A549 (cell line): Measurements from ENCODE around the gene FAM219A. TPM values are rescaled to one million over a fixed set of nuclear protein-coding genes. Genes with fewer than 3 reads are reported as not detected.

Source experiments
- ATAC-seq, 2 experiments: fragments of 200-7000 bp in 1 of 2; fragments of >200 bp in 1 of 2; cut with Nextera tagmentation in 1 of 2; cut with Tn5 transposase in 1 of 2; 3 replicates each; pipeline versions ENCODE4 v1.8.0 to v1.9.1; 2018 to 2020; ENCODE audit warnings: mild to moderate bottlenecking in 1 of 2, moderate library complexity in 1 of 2
- CTCF ChIA-PET: fragments of 300-600 bp; sonication (Branson Sonifier 250); formaldehyde crosslinking; extraction: SDS; loops from one replicate; lab custom pipeline; 2021; ENCODE audit warnings: antibody characterized with exemption, inconsistent platforms; lab: Yijun Ruan, JAX
- POLR2A ChIA-PET: fragments of 350-600 bp; formaldehyde crosslinking; extraction: SDS; loops from one replicate; lab custom pipeline; 2021; ENCODE audit warnings: antibody characterized with exemption, inconsistent platforms; lab: Yijun Ruan, JAX
- DNase-seq, 2 experiments: peaks; one replicate each; pipeline versions ENCODE4 v3.0.0 to v3.0.0-alpha.2; 2011 to 2016; ENCODE audit warnings: low read depth in 1 of 2, low spot score in 1 of 2
- FAIRE-seq: peaks from 2 replicates; lab custom pipeline; 2011; peaks lifted over from hg19 to GRCh38; lab: Jason Lieb, UNC
- H3K27ac ChIP-seq, 2 experiments: fragments of >200 bp; sonication (Bioruptor Twin); formaldehyde crosslinking; 3 replicates each; pipeline ENCODE4 v1.5.1; 2016 to 2017
- H3K4me1 ChIP-seq: fragments of >200 bp; sonication (Bioruptor Twin); formaldehyde crosslinking; 3 replicates; pipeline ENCODE4 v1.6.1; 2016
- H3K4me2 ChIP-seq: fragments of >200 bp; sonication (Bioruptor Twin); formaldehyde crosslinking; 3 replicates; pipeline ENCODE4 v1.6.1; 2016
- H3K4me3 ChIP-seq: fragments of >200 bp; sonication (Bioruptor Twin); formaldehyde crosslinking; 3 replicates; pipeline ENCODE4 v1.5.1; 2016
- H3K9me3 ChIP-seq: fragments of >200 bp; sonication (Bioruptor Twin); formaldehyde crosslinking; 3 replicates; pipeline ENCODE4 v1.6.1; 2016
- BHLHE40 ChIP-seq: IDR thresholded peaks from 2 replicates; pipeline ENCODE4 v1.6.1; 2012; ENCODE audit warnings: low read depth, low read length, inconsistent platforms
- CBX2 ChIP-seq: fragments of 200-600 bp; sonication (generic); IDR thresholded peaks from 2 replicates; pipeline ENCODE4 v1.6.1; 2016; ENCODE audit warnings: low read depth, mild to moderate bottlenecking, borderline replicate concordance
- CHD2 ChIP-seq: fragments of 150-350 bp; IDR thresholded peaks from 2 replicates; pipeline ENCODE4 v1.6.1; 2014; ENCODE audit warnings: low read length; ENCODE audit not compliant: partially characterized antibody
- EHF ChIP-seq: fragments of 250-450 bp; sonication (Bioruptor Pico); IDR thresholded peaks from 2 replicates; pipeline ENCODE4 v1.5.0; 2020; ENCODE audit warnings: mild to moderate bottlenecking
- EHMT2 ChIP-seq: fragments of 200-600 bp; sonication (generic); IDR thresholded peaks from 2 replicates; pipeline ENCODE4 v1.6.1; 2016; ENCODE audit warnings: antibody characterized with exemption, low read depth, mild to moderate bottlenecking, moderate library complexity
- ELK1 ChIP-seq: fragments of 150-350 bp; IDR thresholded peaks from 2 replicates; pipeline ENCODE4 v1.6.1; 2014; ENCODE audit warnings: low read depth, mild to moderate bottlenecking, low read length
- EP300 ChIP-seq, 2 experiments: fragments of >200 bp; sonication (Bioruptor Twin); formaldehyde crosslinking; IDR thresholded peaks; 2 replicates in 1 of 2; 3 replicates in 1 of 2; pipeline ENCODE4 v1.6.1; 2016 to 2017
- ESRRA ChIP-seq: fragments of 150-350 bp; IDR thresholded peaks from 2 replicates; pipeline ENCODE4 v1.6.1; 2014; ENCODE audit warnings: mild to moderate bottlenecking, low read length, borderline replicate concordance
- GATA3 ChIP-seq: IDR thresholded peaks from 2 replicates; pipeline ENCODE4 v1.6.1; 2012; ENCODE audit warnings: borderline replicate concordance
- HDAC2 ChIP-seq: fragments of 200-600 bp; sonication (generic); IDR thresholded peaks from 2 replicates; pipeline ENCODE4 v1.6.1; 2016
- HEYL ChIP-seq: fragments of 250-450 bp; sonication (Bioruptor Pico); IDR thresholded peaks from 2 replicates; pipeline ENCODE4 v1.8.0; 2021; ENCODE audit warnings: mild to moderate bottlenecking, moderate library complexity
- HOXB13 ChIP-seq: fragments of 250-450 bp; sonication (Bioruptor Pico); IDR thresholded peaks from 2 replicates; pipeline ENCODE4 v1.5.0; 2020; ENCODE audit warnings: low read depth, mild to moderate bottlenecking, moderate library complexity
- HOXB5 ChIP-seq: fragments of 250-450 bp; sonication (Bioruptor Pico); IDR thresholded peaks from 2 replicates; pipeline ENCODE4 v1.5.0; 2020; ENCODE audit warnings: mild to moderate bottlenecking, moderate library complexity
- KDM1A ChIP-seq: fragments of 200-600 bp; sonication (generic); IDR thresholded peaks from 2 replicates; pipeline ENCODE4 v1.6.1; 2016; ENCODE audit warnings: low read depth, mild to moderate bottlenecking
- MAX ChIP-seq: IDR thresholded peaks from 2 replicates; pipeline ENCODE4 v1.6.1; 2012
- MAZ ChIP-seq: fragments of 150-350 bp; IDR thresholded peaks from 2 replicates; pipeline ENCODE4 v1.6.1; 2014; ENCODE audit warnings: antibody characterized with exemption, low read depth, low read length, borderline replicate concordance
- NFE2L2 ChIP-seq: fragments of 150-350 bp; conservative IDR thresholded peaks from 2 replicates; pipeline ENCODE4 v1.6.1; 2014; ENCODE audit warnings: low read length
- NR3C1 ChIP-seq: fragments of >200 bp; sonication (Bioruptor Twin); formaldehyde crosslinking; IDR thresholded peaks from 3 replicates; pipeline ENCODE4 v1.6.1; 2017
- RAD21 ChIP-seq, 2 experiments: fragments of >200 bp in 1 of 2; sonication (Bioruptor Twin) in 1 of 2; formaldehyde crosslinking in 1 of 2; IDR thresholded peaks in 1 of 2; conservative IDR thresholded peaks in 1 of 2; 2 replicates in 1 of 2; 3 replicates in 1 of 2; pipeline ENCODE4 v1.6.1; 2012 to 2018; ENCODE audit warnings: inconsistent platforms in 1 of 2
- RARB ChIP-seq: fragments of 250-450 bp; sonication (Bioruptor Pico); IDR thresholded peaks from 2 replicates; pipeline ENCODE4 v1.8.0; 2021; ENCODE audit warnings: mild to moderate bottlenecking, moderate library complexity
- RCOR1 ChIP-seq: fragments of 150-350 bp; IDR thresholded peaks from 2 replicates; pipeline ENCODE4 v1.6.1; 2014; ENCODE audit warnings: antibody characterized with exemption, low read length, low read depth
- REST ChIP-seq: fragments of 200-600 bp; sonication (generic); IDR thresholded peaks from 2 replicates; pipeline ENCODE4 v1.6.1; 2016; ENCODE audit warnings: antibody characterized with exemption, mild to moderate bottlenecking, moderate library complexity
- RFX5 ChIP-seq: fragments of 450-650 bp; IDR thresholded peaks from 2 replicates; pipeline ENCODE4 v1.7.1; 2014; ENCODE audit warnings: antibody characterized with exemption, mild to moderate bottlenecking, moderate library complexity
- RNF2 ChIP-seq: fragments of 200-600 bp; sonication (generic); IDR thresholded peaks from 2 replicates; pipeline ENCODE4 v1.6.1; 2016; ENCODE audit warnings: low read depth, mild to moderate bottlenecking, antibody characterized with exemption, moderate library complexity, borderline replicate concordance
- USF2 ChIP-seq: fragments of 450-650 bp; IDR thresholded peaks from 2 replicates; pipeline ENCODE4 v1.6.1; 2014; ENCODE audit warnings: antibody characterized with exemption
- ZC3H11A ChIP-seq: fragments of 450-650 bp; IDR thresholded peaks from 2 replicates; pipeline ENCODE4 v1.6.1; 2014; ENCODE audit warnings: antibody characterized with exemption, mild to moderate bottlenecking
- ZSCAN20 ChIP-seq: fragments of 250-450 bp; sonication (Bioruptor Pico); IDR thresholded peaks from 2 replicates; pipeline ENCODE4 v1.8.0; 2022; ENCODE audit warnings: mild to moderate bottlenecking, moderate library complexity
- WGBS: methylation state at CpG from one replicate; pipeline ENCODE4 v1.1.6; 2017; ENCODE audit errors: missing lambda C conversion rate; 5-methylcytosine and 5-hydroxymethylcytosine counted together
- polyA plus RNA-seq, 4 experiments: library from polyadenylated mRNA; depleted of rRNA in 3 of 4; stranded (reverse); fragments of >200 nt; fragmentation: RNase III in 1 of 4; extraction: RNeasy Plus Mini Kit Qiagen cat#74134 plus additional on column Dnase treatment in 1 of 4; gene quantifications; 2 replicates in 3 of 4; 3 replicates in 1 of 4; pipeline ENCODE4 v1.2.3, GENCODE V29; 2011 to 2017
- TF ChIP-seq, protein P1 (sequence below): fragments of >200 bp; sonication (Bioruptor Twin); formaldehyde crosslinking; IDR thresholded peaks from 3 replicates; pipeline ENCODE4 v1.6.1; 2016

Gene FAM219A
- polyA plus RNA-seq, 2 of the 4 experiments (the other 2 are of a cell fraction): 8.1 to 15.3 TPM

GRCh38 chr9:34428325-34428958 lies 29.9 kb downstream of the FAM219A start:
- no peaks in the 10 kb centered on the region for H3K9me3 ChIP-seq
- 83% methylated on average over 2 of the region's 2 CpGs for whole genome bisulfite sequencing
- H3K27ac ChIP-seq: no peak overlapping the region
- CTCF ChIA-PET: interaction anchor here (1.0 to 15.6 kb wide), 8 partner anchors 8 to 205 kb away, joined by 4 to 152 read pairs (median 6); no protein-coding TSS in a partner anchor
- ATAC-seq (no peak), DNase-seq (no peak)
- POLR2A ChIA-PET: no interaction called here
- H3K4me1 ChIP-seq: no peaks in the 10 kb centered on the region
- no peak overlapping the region for H3K4me2 ChIP-seq
- TF ChIP-seq CHD2 (no peak), RNF2 (no peak), MAZ (no peak), BHLHE40 (no peak), EHF (CRISPR knock-in tag) (no peak), ZSCAN20 (CRISPR knock-in tag) (no peak), EHMT2 (no peak), HOXB5 (no peak), HEYL (CRISPR knock-in tag) (no peak), ZC3H11A (no peak), GATA3 (no peak), HDAC2 (no peak), NR3C1 (no peak), MAX (no peak), USF2 (no peak), ESRRA (no peak), KDM1A (no peak), RFX5 (no peak)
- TF ChIP-seq, protein P1, sequence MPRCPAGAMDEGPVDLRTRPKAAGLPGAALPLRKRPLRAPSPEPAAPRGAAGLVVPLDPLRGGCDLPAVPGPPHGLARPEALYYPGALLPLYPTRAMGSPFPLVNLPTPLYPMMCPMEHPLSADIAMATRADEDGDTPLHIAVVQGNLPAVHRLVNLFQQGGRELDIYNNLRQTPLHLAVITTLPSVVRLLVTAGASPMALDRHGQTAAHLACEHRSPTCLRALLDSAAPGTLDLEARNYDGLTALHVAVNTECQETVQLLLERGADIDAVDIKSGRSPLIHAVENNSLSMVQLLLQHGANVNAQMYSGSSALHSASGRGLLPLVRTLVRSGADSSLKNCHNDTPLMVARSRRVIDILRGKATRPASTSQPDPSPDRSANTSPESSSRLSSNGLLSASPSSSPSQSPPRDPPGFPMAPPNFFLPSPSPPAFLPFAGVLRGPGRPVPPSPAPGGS: no peak
- TF ChIP-seq, all 56 proteins: peak for 0
- no peak overlapping the region for H3K4me3 ChIP-seq
- FAIRE-seq: no peak

DNA sequence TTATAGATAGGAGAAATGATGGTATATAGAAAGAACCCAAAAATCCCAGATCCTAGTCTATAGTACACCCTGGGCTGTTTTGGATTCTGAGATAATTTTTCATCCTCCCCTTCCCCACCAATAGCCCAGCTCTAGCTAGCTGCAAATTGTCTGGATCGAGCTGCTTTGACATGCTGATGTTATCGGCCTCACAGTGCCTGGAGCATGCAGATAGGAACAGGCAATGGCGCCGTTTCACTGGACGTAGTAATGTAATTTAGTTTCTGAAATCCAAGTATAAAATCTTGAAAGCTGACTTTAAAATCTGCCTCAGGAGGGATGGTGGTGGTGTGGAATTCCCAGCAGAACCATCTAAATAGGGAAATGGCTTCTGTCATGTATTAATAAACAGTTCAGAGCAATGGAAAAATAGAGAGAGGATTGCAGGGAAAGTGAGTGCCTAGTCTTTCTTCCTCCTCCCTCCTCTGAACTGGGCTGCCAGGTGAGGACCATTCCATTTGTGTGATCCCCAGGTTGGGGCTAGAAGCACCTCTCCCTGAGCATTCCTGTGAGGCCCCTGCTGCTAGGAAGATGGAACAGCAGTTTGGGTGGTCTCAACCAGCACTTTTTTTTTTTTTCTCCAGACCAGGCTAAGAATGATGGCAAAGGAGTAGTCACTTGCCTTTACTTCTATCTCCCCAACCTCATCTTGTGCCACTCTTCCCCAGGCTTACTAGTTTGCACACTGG lies 31.9 kb downstream of the FAM219A start:
- WGBS: 96% methylated on average over 5 of the region's 5 CpGs
- ATAC-seq: no peak
- no peaks in the 10 kb centered on the region for H3K9me3 ChIP-seq
- no peak overlapping the region for H3K4me2 ChIP-seq
- H3K4me1 ChIP-seq: no peaks in the 10 kb centered on the region
- CTCF ChIA-PET: interaction anchor here (1.3 to 15.6 kb wide), 6 partner anchors 10 to 177 kb away, joined by 3 to 152 read pairs (median 14); no protein-coding TSS in a partner anchor
- no peak for FAIRE-seq
- POLR2A ChIA-PET: no interaction called here
- H3K27ac ChIP-seq: no peak overlapping the region
- no peak overlapping the region for H3K4me3 ChIP-seq
- DNase-seq: no peak
- TF ChIP-seq MAZ (no peak), CBX2 (no peak), RARB (no peak), RAD21 (conservative IDR thresholded peaks at IDR 0.05 in 1 of 2, IDR thresholded peaks at IDR 0.05 in 1 of 2) (no peak), EHF (CRISPR knock-in tag) (no peak), NFE2L2 (no peak), EP300 (IDR thresholded peaks at IDR 0.05) (no peak), KDM1A (no peak), ELK1 (no peak), RCOR1 (no peak), ESRRA (no peak), ZSCAN20 (CRISPR knock-in tag) (no peak), ZC3H11A (no peak), HOXB13 (CRISPR knock-in tag) (no peak), REST (no peak)
- TF ChIP-seq, protein P1: no peak
